Liver (tissue), 9 donors: ENCODE measurements around the gene GIMAP7. TPM values are rescaled to one million over a fixed set of nuclear protein-coding genes. Genes with fewer than 3 reads are reported as not detected.
A peak's percentile ranks its signal among the peaks of the same experiment; 100 is the strongest.

Experiments used
- DNase-seq: peaks from one replicate; pipeline ENCODE4 v3.0.0-alpha.2; 2017; ENCODE audit warnings: low spot score
- H3K27ac ChIP-seq, 2 donors: one replicate each; pipeline ENCODE4 v1.7.0; 2013; ENCODE audit warnings: inconsistent platforms in 2 of 2, low read length in 2 of 2, control low read depth in 1 of 2, low read depth in 1 of 2, mild to moderate bottlenecking in 1 of 2
- H3K27me3 ChIP-seq, 4 donors: one replicate each; pipeline versions ENCODE4 v1.6.1 to v1.7.0; 2013; ENCODE audit warnings: low read length in 3 of 4, inconsistent platforms in 1 of 4, mild to moderate bottlenecking in 1 of 4, moderate library complexity in 1 of 4; ENCODE audit not compliant: control insufficient read depth in 4 of 4, insufficient read depth in 4 of 4
- H3K36me3 ChIP-seq, 4 donors: one replicate each; pipeline versions ENCODE4 v1.6.1 to v1.7.0; 2013; ENCODE audit warnings: low read length in 3 of 4, mild to moderate bottlenecking in 3 of 4, low read depth in 1 of 4, moderate library complexity in 1 of 4; ENCODE audit not compliant: control insufficient read depth in 4 of 4, insufficient read depth in 3 of 4
- H3K4me1 ChIP-seq, 4 donors: one replicate each; pipeline versions ENCODE4 v1.6.1 to v1.7.0; 2013; ENCODE audit warnings: low read length in 3 of 4, mild to moderate bottlenecking in 3 of 4, moderate library complexity in 1 of 4; ENCODE audit not compliant: control insufficient read depth in 4 of 4, insufficient read depth in 4 of 4
- H3K4me3 ChIP-seq, 3 donors: one replicate each; pipeline versions ENCODE4 v1.6.1 to v1.7.0; 2013; ENCODE audit warnings: low read length in 3 of 3, control low read depth in 1 of 3, low read depth in 1 of 3, mild to moderate bottlenecking in 1 of 3
- H3K9ac ChIP-seq, 2 donors: one replicate each; pipeline ENCODE4 v1.7.0; 2013; ENCODE audit warnings: low read length in 2 of 2, mild to moderate bottlenecking in 2 of 2, moderate library complexity in 2 of 2, control low read depth in 1 of 2, low read depth in 1 of 2
- H3K9me3 ChIP-seq, 4 donors: one replicate each; pipeline versions ENCODE4 v1.6.1 to v1.7.0; 2013; ENCODE audit warnings: low read length in 3 of 4; ENCODE audit not compliant: control insufficient read depth in 4 of 4
- EGR1 ChIP-seq, 2 donors: IDR thresholded peaks; 2 replicates each; pipeline ENCODE4 v1.6.1; 2016 to 2018; ENCODE audit warnings: antibody characterized with exemption in 2 of 2, low read depth in 2 of 2
- FOXA1 ChIP-seq: IDR thresholded peaks from 2 replicates; pipeline ENCODE4 v1.6.1; 2016; ENCODE audit warnings: antibody characterized with exemption
- GABPA ChIP-seq, 2 donors: IDR thresholded peaks in 1 of 2; conservative IDR thresholded peaks in 1 of 2; 2 replicates each; pipeline ENCODE4 v1.6.1; 2016; ENCODE audit warnings: antibody characterized with exemption in 2 of 2, mild to moderate bottlenecking in 1 of 2, moderate library complexity in 1 of 2
- HNF4A ChIP-seq, 2 donors: conservative IDR thresholded peaks; 2 replicates each; pipeline ENCODE4 v1.6.1; 2016; ENCODE audit warnings: antibody characterized with exemption in 2 of 2, mild to moderate bottlenecking in 2 of 2
- HNF4G ChIP-seq: IDR thresholded peaks from 2 replicates; pipeline ENCODE4 v1.6.1; 2016; ENCODE audit warnings: antibody characterized with exemption
- JUND ChIP-seq, 2 donors: IDR thresholded peaks; 2 replicates each; pipeline ENCODE4 v1.6.1; 2016; ENCODE audit warnings: antibody characterized with exemption in 2 of 2
- NR2F2 ChIP-seq: IDR thresholded peaks from 2 replicates; pipeline ENCODE4 v1.6.1; 2016; ENCODE audit warnings: antibody characterized with exemption
- RAD21 ChIP-seq, 2 donors: IDR thresholded peaks; 2 replicates each; pipeline ENCODE4 v1.6.1; 2016; ENCODE audit warnings: antibody characterized with exemption in 2 of 2, mild to moderate bottlenecking in 2 of 2
- SP1 ChIP-seq: IDR thresholded peaks from 2 replicates; pipeline ENCODE4 v1.6.1; 2018; ENCODE audit warnings: antibody characterized with exemption, mild to moderate bottlenecking
- YY1 ChIP-seq: IDR thresholded peaks from 2 replicates; pipeline ENCODE4 v1.6.1; 2016; ENCODE audit warnings: antibody characterized with exemption, mild to moderate bottlenecking
- WGBS: extraction: QIAGEN DNeasy Blood & Tissue Kit; methylation state at CpG from one replicate; pipeline ENCODE4 v1.1.7; 2013; 5-methylcytosine and 5-hydroxymethylcytosine counted together
- polyA plus RNA-seq, 2 donors: library from polyadenylated mRNA; stranded (reverse) in 1 of 2; unstranded in 1 of 2; fragments of 200-250 nt in 1 of 2; fragments of >200 nt in 1 of 2; fragmentation: Nextera tagmentation in 1 of 2; extraction: Ambion mirVana in 1 of 2; gene quantifications; one replicate each; pipeline versions ENCODE4 v1.2.1 to v1.2.3, GENCODE V29; 2013 to 2015
- total RNA-seq, 2 donors: library from RNA; depleted of rRNA; stranded (reverse); fragments of >200 nt; gene quantifications; one replicate each; pipeline ENCODE4 v1.2.3, GENCODE V29; 2014
- TF ChIP-seq, protein P1 (sequence below): IDR thresholded peaks from 2 replicates; pipeline ENCODE4 v1.6.1; 2016; ENCODE audit warnings: antibody characterized with exemption
- TF ChIP-seq, protein P2 (sequence below): IDR thresholded peaks from 2 replicates; pipeline ENCODE4 v1.6.1; 2016; ENCODE audit warnings: antibody characterized with exemption
- TF ChIP-seq, protein P3 (sequence below): IDR thresholded peaks from 2 replicates; pipeline ENCODE4 v1.6.1; 2016; ENCODE audit warnings: antibody characterized with exemption
- TF ChIP-seq, protein P4 (sequence below): IDR thresholded peaks from 2 replicates; pipeline ENCODE4 v1.6.1; 2016; ENCODE audit warnings: antibody characterized with exemption, mild to moderate bottlenecking
- donor health status: healthy.
- donor health status: healthy.
- donor health status: healthy.
- donor health status: healthy.
- donor health status: healthy.

Gene GIMAP7
- total and polyA plus RNA-seq, 4 donors: 4.8 to 12.8 (median 10.5) TPM

DNA sequence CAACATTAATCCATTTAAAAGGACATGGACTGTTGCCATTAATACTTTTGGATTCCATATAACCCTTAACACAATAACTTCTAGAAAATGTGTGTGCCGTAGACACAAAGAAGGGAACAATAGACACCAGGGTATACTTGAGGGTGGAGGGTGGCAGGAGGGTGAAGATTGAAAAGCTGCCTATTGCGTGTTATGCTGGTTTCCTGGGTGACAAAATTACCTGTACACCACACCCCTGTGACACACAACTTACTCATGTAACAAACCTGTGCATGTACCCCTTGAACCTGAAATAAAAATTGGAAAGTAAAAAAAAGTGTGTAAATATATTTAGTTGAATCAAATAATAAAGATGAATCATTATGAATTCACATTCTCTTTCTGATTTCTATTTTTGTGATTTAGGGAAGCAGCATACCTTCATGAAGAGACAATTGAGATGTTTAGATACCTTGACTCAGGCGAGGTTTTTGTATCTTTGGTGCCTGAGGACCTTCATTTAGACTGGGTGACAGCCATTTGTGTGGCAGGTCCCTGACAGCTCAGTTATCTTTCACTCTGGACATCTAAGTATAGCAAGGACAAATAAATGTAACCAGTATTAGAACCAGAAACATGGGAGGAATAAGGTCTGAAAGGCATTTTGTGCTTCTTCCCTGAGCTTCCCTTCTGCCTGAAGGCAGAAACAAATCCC is 35.5 kb upstream of the GIMAP7 start:
- peaks cover 0 to 3% (median 0%) of the 10 kb centered on the region in 4 donors for H3K9me3 ChIP-seq
- no peak overlapping the region for H3K4me3 ChIP-seq
- peak overlapping the region in 1 of 2 donors; percentile 41 for H3K27ac ChIP-seq
- H3K27me3 ChIP-seq: no peaks in the 10 kb centered on the region
- peaks cover 0 to 4% (median 0%) of the 10 kb centered on the region in 4 donors for H3K36me3 ChIP-seq
- WGBS: 76% methylated on average over 3 of the region's 3 CpGs
- no peak for TF ChIP-seq NR2F2
- TF ChIP-seq, protein P1, sequence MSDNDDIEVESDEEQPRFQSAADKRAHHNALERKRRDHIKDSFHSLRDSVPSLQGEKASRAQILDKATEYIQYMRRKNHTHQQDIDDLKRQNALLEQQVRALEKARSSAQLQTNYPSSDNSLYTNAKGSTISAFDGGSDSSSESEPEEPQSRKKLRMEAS: no peak
- TF ChIP-seq, protein P2, sequence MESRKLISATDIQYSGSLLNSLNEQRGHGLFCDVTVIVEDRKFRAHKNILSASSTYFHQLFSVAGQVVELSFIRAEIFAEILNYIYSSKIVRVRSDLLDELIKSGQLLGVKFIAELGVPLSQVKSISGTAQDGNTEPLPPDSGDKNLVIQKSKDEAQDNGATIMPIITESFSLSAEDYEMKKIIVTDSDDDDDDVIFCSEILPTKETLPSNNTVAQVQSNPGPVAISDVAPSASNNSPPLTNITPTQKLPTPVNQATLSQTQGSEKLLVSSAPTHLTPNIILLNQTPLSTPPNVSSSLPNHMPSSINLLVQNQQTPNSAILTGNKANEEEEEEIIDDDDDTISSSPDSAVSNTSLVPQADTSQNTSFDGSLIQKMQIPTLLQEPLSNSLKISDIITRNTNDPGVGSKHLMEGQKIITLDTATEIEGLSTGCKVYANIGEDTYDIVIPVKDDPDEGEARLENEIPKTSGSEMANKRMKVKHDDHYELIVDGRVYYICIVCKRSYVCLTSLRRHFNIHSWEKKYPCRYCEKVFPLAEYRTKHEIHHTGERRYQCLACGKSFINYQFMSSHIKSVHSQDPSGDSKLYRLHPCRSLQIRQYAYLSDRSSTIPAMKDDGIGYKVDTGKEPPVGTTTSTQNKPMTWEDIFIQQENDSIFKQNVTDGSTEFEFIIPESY: no peak
- H3K4me1 ChIP-seq: peaks cover 0 to 7% (median 4%) of the 10 kb centered on the region in 4 donors
- H3K9ac ChIP-seq: no peak overlapping the region
- no peak for DNase-seq

DNA sequence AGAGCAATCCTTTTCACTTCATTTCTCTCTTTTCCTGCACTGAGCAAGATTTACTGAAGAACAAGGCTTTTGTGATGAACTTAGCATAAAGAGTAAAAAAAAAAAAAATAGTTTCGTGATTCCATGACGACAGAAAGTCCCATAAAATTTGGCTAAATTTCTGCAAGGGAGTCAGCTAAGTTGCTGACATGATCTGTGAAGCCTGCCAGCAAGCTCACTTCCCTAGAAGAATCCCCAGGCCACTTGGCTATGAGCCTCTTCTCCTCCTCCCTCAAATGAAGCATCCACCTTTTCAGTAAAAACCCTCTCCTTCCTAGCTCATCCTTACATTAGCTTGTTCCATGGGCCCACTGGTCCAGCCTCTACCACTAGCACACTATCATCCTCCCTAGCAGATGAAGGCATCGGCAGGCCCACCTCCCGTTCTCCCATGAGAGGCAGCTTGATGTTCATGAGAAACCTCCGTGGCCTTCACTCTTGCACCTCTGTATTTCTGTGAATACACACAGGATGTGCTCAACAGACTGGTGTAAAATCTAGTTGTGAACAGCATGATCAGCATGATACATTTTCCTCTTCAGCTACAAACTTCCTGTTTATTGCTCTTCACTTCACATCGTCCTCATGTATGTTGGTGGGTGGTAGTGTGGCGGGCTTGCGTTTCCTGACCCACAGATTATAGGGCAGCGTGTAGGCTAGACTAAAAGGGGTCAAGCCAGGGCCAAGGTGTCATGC is 33.3 kb upstream of the GIMAP7 start:
- Histone ChIP-seq H3K9me3 (peaks cover 0 to 3% (median 0%) of the 10 kb centered on the region in 4 donors), H3K9ac (no peak overlapping the region), H3K36me3 (peaks cover 0 to 4% (median 0%) of the 10 kb centered on the region in 4 donors), H3K4me3 (no peak overlapping the region), H3K4me1 (peaks cover 0 to 7% (median 4%) of the 10 kb centered on the region in 4 donors), H3K27ac (peak overlapping the region; percentile 44 to 56), H3K27me3 (no peaks in the 10 kb centered on the region)
- no peak for TF ChIP-seq FOXA1
- TF ChIP-seq EGR1 (IDR thresholded peaks at IDR 0.05; ENCODE audit: low read depth in 2 of 2): no peak
- TF ChIP-seq HNF4A (conservative IDR thresholded peaks at IDR 0.05): no peak
- no peak for TF ChIP-seq JUND (IDR thresholded peaks at IDR 0.05)
- TF ChIP-seq, protein P3, sequence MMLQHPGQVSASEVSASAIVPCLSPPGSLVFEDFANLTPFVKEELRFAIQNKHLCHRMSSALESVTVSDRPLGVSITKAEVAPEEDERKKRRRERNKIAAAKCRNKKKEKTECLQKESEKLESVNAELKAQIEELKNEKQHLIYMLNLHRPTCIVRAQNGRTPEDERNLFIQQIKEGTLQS: no peak
- TF ChIP-seq RAD21 (IDR thresholded peaks at IDR 0.05): peak in 1 of 2 donors; percentile 13
- TF ChIP-seq, protein P2: no peak
- WGBS: 68% methylated on average over 9 of the region's 9 CpGs
- no peak for DNase-seq

DNA sequence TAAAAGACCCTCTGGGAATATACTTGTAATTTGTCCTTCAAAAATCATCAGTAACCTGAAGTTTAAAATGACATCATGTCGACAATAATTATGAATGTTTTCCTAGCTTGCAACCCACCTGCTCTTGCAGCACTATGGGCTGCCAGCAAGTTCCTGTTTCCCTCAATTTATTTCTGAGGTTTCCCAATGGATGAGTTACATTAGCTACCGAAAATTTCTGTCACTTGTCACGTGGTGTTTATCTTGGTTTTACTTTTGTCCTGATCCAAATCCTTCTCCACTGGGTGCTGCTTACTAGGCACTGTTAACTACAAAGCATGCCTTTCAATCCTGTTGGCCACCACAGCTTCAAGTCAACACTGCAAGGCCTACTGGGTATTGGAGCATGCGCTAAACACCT is 32.8 kb upstream of the GIMAP7 start:
- no peak overlapping the region for H3K4me3 ChIP-seq
- H3K27me3 ChIP-seq: no peaks in the 10 kb centered on the region
- H3K9me3 ChIP-seq: peaks cover 0 to 3% (median 0%) of the 10 kb centered on the region in 4 donors
- H3K9ac ChIP-seq: no peak overlapping the region
- TF ChIP-seq HNF4G: no peak
- TF ChIP-seq YY1: no peak
- no peak for TF ChIP-seq JUND (IDR thresholded peaks at IDR 0.05)
- TF ChIP-seq SP1: no peak
- TF ChIP-seq, protein P4, sequence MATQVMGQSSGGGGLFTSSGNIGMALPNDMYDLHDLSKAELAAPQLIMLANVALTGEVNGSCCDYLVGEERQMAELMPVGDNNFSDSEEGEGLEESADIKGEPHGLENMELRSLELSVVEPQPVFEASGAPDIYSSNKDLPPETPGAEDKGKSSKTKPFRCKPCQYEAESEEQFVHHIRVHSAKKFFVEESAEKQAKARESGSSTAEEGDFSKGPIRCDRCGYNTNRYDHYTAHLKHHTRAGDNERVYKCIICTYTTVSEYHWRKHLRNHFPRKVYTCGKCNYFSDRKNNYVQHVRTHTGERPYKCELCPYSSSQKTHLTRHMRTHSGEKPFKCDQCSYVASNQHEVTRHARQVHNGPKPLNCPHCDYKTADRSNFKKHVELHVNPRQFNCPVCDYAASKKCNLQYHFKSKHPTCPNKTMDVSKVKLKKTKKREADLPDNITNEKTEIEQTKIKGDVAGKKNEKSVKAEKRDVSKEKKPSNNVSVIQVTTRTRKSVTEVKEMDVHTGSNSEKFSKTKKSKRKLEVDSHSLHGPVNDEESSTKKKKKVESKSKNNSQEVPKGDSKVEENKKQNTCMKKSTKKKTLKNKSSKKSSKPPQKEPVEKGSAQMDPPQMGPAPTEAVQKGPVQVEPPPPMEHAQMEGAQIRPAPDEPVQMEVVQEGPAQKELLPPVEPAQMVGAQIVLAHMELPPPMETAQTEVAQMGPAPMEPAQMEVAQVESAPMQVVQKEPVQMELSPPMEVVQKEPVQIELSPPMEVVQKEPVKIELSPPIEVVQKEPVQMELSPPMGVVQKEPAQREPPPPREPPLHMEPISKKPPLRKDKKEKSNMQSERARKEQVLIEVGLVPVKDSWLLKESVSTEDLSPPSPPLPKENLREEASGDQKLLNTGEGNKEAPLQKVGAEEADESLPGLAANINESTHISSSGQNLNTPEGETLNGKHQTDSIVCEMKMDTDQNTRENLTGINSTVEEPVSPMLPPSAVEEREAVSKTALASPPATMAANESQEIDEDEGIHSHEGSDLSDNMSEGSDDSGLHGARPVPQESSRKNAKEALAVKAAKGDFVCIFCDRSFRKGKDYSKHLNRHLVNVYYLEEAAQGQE: no peak
- TF ChIP-seq, protein P1: no peak
- TF ChIP-seq GABPA (IDR thresholded peaks at IDR 0.05 in 1 of 2, conservative IDR thresholded peaks at IDR 0.05 in 1 of 2): no peak
- 68% methylated on average over 4 of the region's 4 CpGs for WGBS
- H3K36me3 ChIP-seq: peaks cover 0 to 4% (median 0%) of the 10 kb centered on the region in 4 donors
- peaks cover 0 to 7% (median 4%) of the 10 kb centered on the region in 4 donors for H3K4me1 ChIP-seq
- peak overlapping the region; percentile 44 to 56 for H3K27ac ChIP-seq
- no peak for DNase-seq
